ENCODE results near the gene HSD17B14.
"Not testable (repeated sequence)": the region's sequence is repeated elsewhere in the genome, so short reads cannot be mapped to it uniquely, and the experiment has no call there.

HSD17B14 gene

DNA sequence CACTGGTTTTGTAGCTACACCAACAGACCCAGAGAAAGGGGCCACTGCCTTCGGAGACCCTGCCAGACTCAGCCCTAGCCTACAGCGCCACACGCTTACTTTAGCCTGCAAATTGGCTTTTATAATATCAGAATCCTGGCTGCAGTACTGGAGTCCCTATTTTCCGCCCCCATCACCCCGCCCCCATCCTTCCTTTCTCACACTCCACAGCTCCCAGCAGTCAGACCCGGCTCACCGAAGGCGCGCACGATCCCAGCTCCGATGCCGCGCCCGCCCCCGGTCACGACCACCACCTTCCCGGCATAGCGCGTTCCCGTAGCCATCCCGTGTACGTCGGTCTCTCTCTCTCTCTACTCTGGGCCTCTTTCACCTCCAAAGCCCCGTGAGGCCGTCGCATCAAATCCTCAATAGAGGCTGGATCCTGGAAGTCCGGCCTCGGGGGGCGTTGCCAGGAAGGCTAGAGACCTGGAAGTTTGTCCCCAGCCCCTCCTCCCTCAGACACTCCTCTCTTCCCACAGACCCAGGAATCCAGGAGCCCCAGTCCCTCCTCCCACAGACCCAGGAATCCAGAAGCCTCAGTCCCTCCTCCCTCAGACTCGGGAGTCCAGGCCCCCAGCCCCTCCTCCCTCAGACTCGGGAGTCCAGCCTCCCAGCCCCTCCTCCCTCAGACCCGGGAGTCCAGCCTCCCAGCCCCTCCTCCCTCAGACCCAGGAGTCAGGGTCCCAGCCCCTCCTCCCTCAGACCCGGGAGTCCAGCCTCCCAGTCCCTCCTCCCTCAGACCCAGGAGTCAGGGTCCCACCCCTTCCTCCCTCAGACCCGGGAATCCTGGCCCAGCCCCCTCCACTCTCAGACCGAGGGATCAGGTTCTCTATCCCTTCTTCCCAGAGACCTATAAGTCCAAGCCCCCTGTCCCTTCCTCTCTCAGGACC is at the start of gene HSD17B14:
Gene HSD17B14 (minus strand): TSS at position 403 of the 929 bp plus-strand sequence. CDS start 80 bp downstream, at position 323.
- Mint-ChIP-seq H3K4me3 (peak within 1 kb of the TSS; percentile 81), H3K9me3 (no peaks in the 10 kb centered on the region)
- intact Hi-C loops (cut with micrococcal nuclease): no loop called here

GRCh38 chr19:48883726-48884125 is 47.4 kb upstream of the HSD17B14 start:
- Mint-ChIP-seq H3K27me3 (peaks cover 2% of the 10 kb centered on the region), H3K4me3 (no peak overlapping the region), H3K4me1 (ENCODE audit: low read depth) (peaks cover 33% of the 10 kb centered on the region), H3K27ac (no peak overlapping the region), H3K36me3 (ENCODE audit: low read depth) (no peaks in the 10 kb centered on the region), H3K9me3 (peaks cover 9% of the 10 kb centered on the region)
- intact Hi-C loops (cut with micrococcal nuclease): no loop called here

More for the DNA sequence above, at the start of gene HSD17B14:
- Mint-ChIP-seq H3K4me1 (ENCODE audit: low read depth) (peaks cover 35% of the 10 kb centered on the region), H3K27me3 (peaks cover 31% of the 10 kb centered on the region), H3K36me3 (ENCODE audit: low read depth) (no peaks in the 10 kb centered on the region), H3K27ac (peak within 1 kb of the TSS; percentile 79)

- H3K4me3 Mint-ChIP-seq: no peak overlapping the region
- intact Hi-C loops (cut with micrococcal nuclease): no loop called here
- peaks cover 14% of the 10 kb centered on the region for H3K36me3 Mint-ChIP-seq (ENCODE audit: low read depth)
- peaks cover 2% of the 10 kb centered on the region for H3K27me3 Mint-ChIP-seq
- H3K4me1 Mint-ChIP-seq (ENCODE audit: low read depth): peaks cover 48% of the 10 kb centered on the region
- H3K9me3 Mint-ChIP-seq: peaks cover 9% of the 10 kb centered on the region
- peak overlapping the region; percentile 85 for H3K27ac Mint-ChIP-seq
Measured at GRCh38 chr19:48881741-48882657, 45.7 kb upstream of the HSD17B14 start.

DNA sequence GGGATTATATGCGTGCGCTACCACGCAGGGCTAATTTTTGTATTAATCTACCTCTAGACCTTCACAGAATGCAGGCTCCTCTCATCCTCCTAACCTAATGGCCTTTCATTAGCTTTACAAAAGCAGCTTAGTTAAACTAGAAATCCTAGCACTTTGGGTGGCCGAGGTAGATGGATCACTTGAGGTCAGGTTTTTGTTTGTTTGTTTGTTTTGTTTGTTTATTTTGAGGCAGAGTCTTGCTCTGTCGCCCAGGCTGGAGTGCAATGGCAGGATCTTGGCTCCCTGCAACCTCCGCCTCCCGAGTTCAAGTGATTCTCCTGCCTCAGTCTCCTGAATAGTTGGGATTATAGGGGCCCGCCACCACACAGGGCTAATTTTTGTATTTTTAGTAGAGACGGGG is 43.4 kb upstream of the HSD17B14 start:
- peaks cover 66% of the 10 kb centered on the region for H3K4me1 Mint-ChIP-seq (ENCODE audit: low read depth)
- H3K9me3 Mint-ChIP-seq; H3K27me3 Mint-ChIP-seq; intact Hi-C loops (cut with micrococcal nuclease); H3K4me3 Mint-ChIP-seq: not testable (repeated sequence)
- peaks cover 37% of the 10 kb centered on the region for H3K36me3 Mint-ChIP-seq (ENCODE audit: low read depth)
- H3K27ac Mint-ChIP-seq: peak overlapping the region; percentile 85

- peaks cover 2% of the 10 kb centered on the region for H3K27me3 Mint-ChIP-seq
- intact Hi-C loops (cut with micrococcal nuclease): no loop called here
- H3K4me1 Mint-ChIP-seq (ENCODE audit: low read depth): peaks cover 71% of the 10 kb centered on the region
- peaks cover 9% of the 10 kb centered on the region for H3K9me3 Mint-ChIP-seq
- H3K36me3 Mint-ChIP-seq (ENCODE audit: low read depth): peaks cover 43% of the 10 kb centered on the region
- peak overlapping the region; percentile 85 for H3K27ac Mint-ChIP-seq
- peak overlapping the region; percentile 9 for H3K4me3 Mint-ChIP-seq
Measured at GRCh38 chr19:48879025-48879637, 42.8 kb upstream of the HSD17B14 start.

DNA sequence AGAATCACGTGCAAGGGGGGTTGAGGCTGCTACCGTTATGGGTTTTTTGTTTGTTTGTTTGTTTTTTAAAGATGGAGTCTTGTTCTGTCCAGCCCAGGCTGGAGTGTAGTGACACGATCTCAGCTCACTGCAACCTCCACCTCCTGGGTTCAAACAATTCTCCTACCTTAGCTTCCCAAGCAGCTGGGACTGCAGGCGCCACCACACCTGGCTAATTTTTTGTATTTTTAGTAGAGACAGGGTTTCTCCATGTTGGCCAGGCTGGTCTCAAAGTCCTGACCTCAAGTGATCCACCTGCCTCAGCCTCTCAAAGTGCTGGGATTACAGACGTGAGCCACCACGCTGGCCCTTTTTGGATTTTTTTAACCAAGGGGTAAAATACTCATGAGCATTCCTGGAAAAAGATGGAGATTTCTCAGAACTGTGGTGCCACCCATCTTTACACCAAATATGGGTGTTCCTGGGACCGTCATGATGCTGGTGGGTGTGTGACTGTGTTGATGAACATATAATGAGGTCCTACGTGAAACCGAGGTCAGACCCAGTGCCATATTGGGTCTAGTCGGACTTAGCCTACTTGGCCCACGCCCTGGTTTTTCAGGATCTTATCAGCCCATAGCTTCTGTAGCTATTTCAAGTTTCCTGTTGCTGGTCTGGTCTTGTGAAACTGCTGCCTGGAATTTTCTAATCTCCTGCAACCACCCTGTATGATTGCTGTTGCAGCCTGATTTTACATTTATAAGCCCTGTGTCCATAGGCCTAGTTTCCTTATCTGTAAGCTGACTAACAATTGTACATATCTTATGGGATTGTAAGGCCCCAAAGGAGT is 42.1 kb upstream of the HSD17B14 start:
- Mint-ChIP-seq H3K4me1 (ENCODE audit: low read depth) (peaks cover 72% of the 10 kb centered on the region), H3K36me3 (ENCODE audit: low read depth) (peaks cover 50% of the 10 kb centered on the region), H3K27ac (peak overlapping the region; percentile 85), H3K27me3 (peaks cover 2% of the 10 kb centered on the region), H3K9me3 (peaks cover 9% of the 10 kb centered on the region), H3K4me3 (peak overlapping the region; percentile 20)
- intact Hi-C loops (cut with micrococcal nuclease): no loop called here

DNA sequence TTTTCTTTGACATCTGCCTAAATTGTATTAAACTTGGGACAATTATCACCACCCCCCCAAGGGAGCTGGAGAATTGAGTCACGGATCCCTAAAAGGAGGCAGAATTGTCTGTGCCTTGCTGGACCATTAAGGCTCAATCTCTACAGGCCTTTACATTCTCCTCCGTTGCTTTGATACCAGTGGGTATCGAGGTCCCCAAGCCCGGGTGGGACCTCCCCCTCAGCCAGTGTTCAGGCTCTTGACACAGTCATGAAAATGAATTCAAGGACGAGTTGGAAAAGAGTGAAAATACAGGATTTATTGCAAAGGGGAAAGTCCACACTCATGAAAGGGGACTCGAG is 41.5 kb upstream of the HSD17B14 start:
- Mint-ChIP-seq H3K27ac (peak overlapping the region; percentile 85), H3K9me3 (peaks cover 8% of the 10 kb centered on the region), H3K4me3 (peak overlapping the region; percentile 20), H3K36me3 (ENCODE audit: low read depth) (peaks cover 56% of the 10 kb centered on the region), H3K4me1 (ENCODE audit: low read depth) (peaks cover 72% of the 10 kb centered on the region), H3K27me3 (peaks cover 2% of the 10 kb centered on the region)
- intact Hi-C loops (cut with micrococcal nuclease): no loop called here

DNA sequence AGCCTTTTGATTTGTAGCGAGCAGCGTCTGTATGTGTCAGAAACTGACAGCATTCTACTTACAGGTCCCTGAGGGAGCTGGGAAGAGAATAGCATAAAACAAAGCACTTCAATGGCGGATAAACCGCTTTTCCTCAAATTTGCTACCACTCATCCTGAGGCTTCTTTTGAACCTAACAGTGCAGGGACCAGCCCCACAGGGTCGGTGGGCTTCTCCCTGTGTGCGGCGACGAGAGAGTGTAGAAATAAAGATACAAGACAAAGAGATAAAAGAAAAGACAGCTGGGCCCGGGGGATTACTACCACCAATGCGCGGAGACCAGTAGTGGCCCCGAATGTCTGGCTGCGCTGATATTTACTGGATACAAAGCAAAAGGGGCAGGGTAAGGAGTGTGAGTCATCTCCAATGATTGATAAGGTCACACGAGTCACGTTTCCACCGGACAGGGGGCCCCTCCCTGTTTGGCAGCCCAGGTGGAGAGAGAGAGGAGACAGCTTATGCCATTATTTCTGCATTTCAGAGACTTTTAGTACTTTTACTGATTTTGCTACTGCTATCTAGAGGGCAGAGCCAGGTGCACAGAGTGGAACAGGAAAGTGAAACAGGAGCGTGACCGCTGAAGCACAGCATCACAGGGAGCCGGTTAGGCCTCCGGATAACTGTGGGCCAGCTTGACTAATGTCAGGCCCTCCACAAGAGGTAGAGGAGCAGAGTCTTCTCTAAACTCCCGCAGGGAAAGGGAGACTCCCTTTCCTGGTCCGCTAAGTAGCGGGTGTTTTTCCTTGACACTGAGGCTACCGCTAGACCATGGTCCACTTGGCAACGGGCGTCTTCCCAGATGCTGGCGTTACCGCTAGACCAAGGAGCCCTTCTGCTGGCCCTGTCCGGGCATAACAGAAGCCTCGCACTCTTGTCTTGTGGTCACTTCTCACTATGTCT is 40.0 kb upstream of the HSD17B14 start:
- Mint-ChIP-seq H3K36me3 (ENCODE audit: low read depth) (peaks cover 63% of the 10 kb centered on the region), H3K4me3 (peak overlapping the region; percentile 100), H3K27ac (peak overlapping the region; percentile 100), H3K4me1 (ENCODE audit: low read depth) (peaks cover 65% of the 10 kb centered on the region)
- H3K27me3 Mint-ChIP-seq; intact Hi-C loops (cut with micrococcal nuclease); H3K9me3 Mint-ChIP-seq: not testable (repeated sequence)

GRCh38 chr19:48874303-48875135 is 38.2 kb upstream of the HSD17B14 start:
- intact Hi-C loops (cut with micrococcal nuclease): loop anchor here (1.0 kb wide), 1 partner anchor 26 kb away; the partner anchor contains the start of gene NUCB1
- peaks cover 52% of the 10 kb centered on the region for H3K4me1 Mint-ChIP-seq (ENCODE audit: low read depth)
- H3K9me3 Mint-ChIP-seq: no peaks in the 10 kb centered on the region
- H3K4me3 Mint-ChIP-seq: peak overlapping the region; percentile 100
- no peaks in the 10 kb centered on the region for H3K27me3 Mint-ChIP-seq
- H3K36me3 Mint-ChIP-seq (ENCODE audit: low read depth): peaks cover 63% of the 10 kb centered on the region
- peak overlapping the region; percentile 100 for H3K27ac Mint-ChIP-seq

- peak overlapping the region; percentile 100 for H3K4me3 Mint-ChIP-seq
- peak overlapping the region; percentile 100 for H3K27ac Mint-ChIP-seq
- no peaks in the 10 kb centered on the region for H3K27me3 Mint-ChIP-seq
- intact Hi-C loops (cut with micrococcal nuclease): loop anchor here (2.0 kb wide), 1 partner anchor 35 kb away; no protein-coding TSS in a partner anchor
- H3K4me1 Mint-ChIP-seq (ENCODE audit: low read depth): peaks cover 56% of the 10 kb centered on the region
- no peaks in the 10 kb centered on the region for H3K9me3 Mint-ChIP-seq
- H3K36me3 Mint-ChIP-seq (ENCODE audit: low read depth): peaks cover 63% of the 10 kb centered on the region
Measured at GRCh38 chr19:48873476-48874302, 37.4 kb upstream of the HSD17B14 start.

Measured in dendritic cell treated with granulocyte-macrophage colony-stimulating factor and Interleukin-4, amounts not matched to agents 40 ng/mL and 50 ng/mL, for 4 days (primary cell).